ENCODE measurements around the gene NOTCH4. TPM values are rescaled to one million over a fixed set of nuclear protein-coding genes. Genes with fewer than 3 reads are reported as not detected.

The NOTCH4 gene
- total and polyA plus RNA-seq, 2 donors (not counting 3 experiments of a cell fraction or from before 2014, with no cell fraction given), result 41.7 to 114 TPM

DNA sequence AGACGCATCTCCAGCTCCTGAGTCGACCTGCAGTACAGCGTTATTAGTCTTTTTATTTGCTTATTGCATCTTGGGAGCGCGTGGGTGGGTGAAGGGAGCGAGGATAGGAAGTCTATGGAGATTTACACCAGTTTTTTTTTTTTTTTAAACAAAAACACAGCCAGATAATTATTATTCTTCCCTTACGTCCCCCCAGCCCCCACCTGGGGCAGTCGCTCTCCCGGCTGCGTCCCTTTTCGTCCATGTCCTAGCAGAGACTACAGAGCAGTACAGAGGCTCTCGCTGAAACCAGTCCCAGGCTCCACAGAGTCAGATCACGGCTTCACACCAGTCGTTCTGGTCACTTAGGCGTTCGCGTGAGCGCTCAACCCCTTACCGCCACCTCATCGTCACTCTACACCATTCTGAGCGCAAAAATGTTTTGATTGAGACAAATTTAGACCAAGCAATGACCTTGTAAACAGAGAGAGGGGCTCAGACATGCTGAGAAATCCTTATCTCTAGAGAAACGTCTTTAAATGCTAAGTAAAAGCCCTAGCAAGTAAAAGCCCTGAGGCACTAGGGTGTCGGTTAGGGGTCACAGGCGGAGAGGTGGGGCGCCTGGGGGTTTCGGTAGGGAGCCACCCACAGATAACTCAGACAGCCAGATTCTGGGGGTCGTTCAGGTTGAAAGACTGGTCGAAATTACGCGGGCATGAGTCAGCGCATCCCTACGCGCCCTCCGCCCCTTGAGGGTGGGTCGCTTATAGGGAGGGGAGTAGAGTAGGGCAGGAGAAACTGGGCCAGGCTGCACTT is 70.9 kb downstream of the NOTCH4 start:
- ChIA-PET CTCF (interaction anchor here (0.7 to 1.0 kb wide), 6 partner anchors 10 to 213 kb away, joined by 3 to 5 read pairs (median 3); no protein-coding TSS in a partner anchor), POLR2A (no interaction called here)
- peak overlapping the region; percentile 76 for H2AFZ ChIP-seq (ENCODE audit: low read depth, low read length)
- H3K36me3 ChIP-seq (ENCODE audit: control insufficient read depth in 2 of 2, extremely low read depth in 1 of 2, insufficient read depth in 2 of 2, low read length in 2 of 2), result peaks cover 0 to 5% of the 10 kb centered on the region in 2 experiments
- FAIRE-seq, result no peak
- H3K27me3 ChIP-seq (ENCODE audit: control insufficient read depth in 2 of 2, insufficient read depth in 2 of 2, low read length in 2 of 2), result peaks cover 5 to 10% of the 10 kb centered on the region in 2 experiments
- TF ChIP-seq POLR2A (IDR thresholded peaks at IDR 0.05; ENCODE audit: low read depth, low read length) (no peak), POLR2AphosphoS5 (IDR thresholded peaks at IDR 0.05; ENCODE audit: insufficient read depth, low read depth, low read length) (no peak), FOS (IDR thresholded peaks at IDR 0.05; ENCODE audit: borderline replicate concordance, insufficient read depth, low read length) (no peak), MAX (IDR thresholded peaks at IDR 0.05; ENCODE audit: insufficient read depth, insufficient read length) (no peak), EZH2 (IDR thresholded peaks at IDR 0.05; ENCODE audit: borderline replicate concordance, low read depth, low read length, severe bottlenecking) (no peak), JUN (IDR thresholded peaks at IDR 0.05; ENCODE audit: borderline replicate concordance, insufficient read depth, insufficient read length, low read depth) (no peak), GATA2 (IDR thresholded peaks at IDR 0.05; ENCODE audit: insufficient read depth, insufficient read length, low read depth, low read length) (no peak), MYC (IDR thresholded peaks at IDR 0.05; ENCODE audit: low read depth, low read length) (no peak)
- TF ChIP-seq, protein P1, sequence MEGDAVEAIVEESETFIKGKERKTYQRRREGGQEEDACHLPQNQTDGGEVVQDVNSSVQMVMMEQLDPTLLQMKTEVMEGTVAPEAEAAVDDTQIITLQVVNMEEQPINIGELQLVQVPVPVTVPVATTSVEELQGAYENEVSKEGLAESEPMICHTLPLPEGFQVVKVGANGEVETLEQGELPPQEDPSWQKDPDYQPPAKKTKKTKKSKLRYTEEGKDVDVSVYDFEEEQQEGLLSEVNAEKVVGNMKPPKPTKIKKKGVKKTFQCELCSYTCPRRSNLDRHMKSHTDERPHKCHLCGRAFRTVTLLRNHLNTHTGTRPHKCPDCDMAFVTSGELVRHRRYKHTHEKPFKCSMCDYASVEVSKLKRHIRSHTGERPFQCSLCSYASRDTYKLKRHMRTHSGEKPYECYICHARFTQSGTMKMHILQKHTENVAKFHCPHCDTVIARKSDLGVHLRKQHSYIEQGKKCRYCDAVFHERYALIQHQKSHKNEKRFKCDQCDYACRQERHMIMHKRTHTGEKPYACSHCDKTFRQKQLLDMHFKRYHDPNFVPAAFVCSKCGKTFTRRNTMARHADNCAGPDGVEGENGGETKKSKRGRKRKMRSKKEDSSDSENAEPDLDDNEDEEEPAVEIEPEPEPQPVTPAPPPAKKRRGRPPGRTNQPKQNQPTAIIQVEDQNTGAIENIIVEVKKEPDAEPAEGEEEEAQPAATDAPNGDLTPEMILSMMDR (IDR thresholded peaks at IDR 0.05; ENCODE audit: extremely low read depth in 1 of 2, insufficient read depth in 1 of 2, low read depth in 1 of 2, low read length in 2 of 2), result no peak
- DNase-seq (ENCODE audit: low read depth, low spot score), result peak; percentile 47
- intact Hi-C loops (cut with micrococcal nuclease) (no loop called here), dilution Hi-C loops (cut with MboI; ENCODE audit: extremely low pct_ligation_motif_present, low sequenced_read_pairs) (no loop called here)
- H3K27ac ChIP-seq (ENCODE audit: insufficient read depth, low read depth, low read length), result no peak overlapping the region
- H3K9ac ChIP-seq (replicated peaks; ENCODE audit: extremely low read depth, insufficient read depth, low read length), result peak overlapping the region; percentile 64
- peaks cover 4% of the 10 kb centered on the region for H3K79me2 ChIP-seq (ENCODE audit: control insufficient read depth, insufficient read depth, low read length)
- no TSS peak for BruUV-seq (replicated peaks)
- peak overlapping the region; percentile 40 for H3K4me2 ChIP-seq (ENCODE audit: insufficient read depth, low read length)
- no peaks in the 10 kb centered on the region for H3K9me1 ChIP-seq (replicated peaks; ENCODE audit: control insufficient read depth, extremely low read depth, insufficient read depth, low read length)
- peak overlapping the region in 1 of 3 experiments; percentile 71 for H3K4me3 ChIP-seq (replicated peaks in 1 of 3; ENCODE audit: insufficient read depth in 1 of 3, low read depth in 1 of 3, low read length in 3 of 3)
- H3K9me3 ChIP-seq (replicated peaks; ENCODE audit: control insufficient read depth, insufficient read depth, low read length), result no peaks in the 10 kb centered on the region
- peaks cover 24% of the 10 kb centered on the region for H3K4me1 ChIP-seq (ENCODE audit: control insufficient read depth, extremely low read depth, insufficient read depth, low read length)
- H4K20me1 ChIP-seq (replicated peaks; ENCODE audit: control insufficient read depth, extremely low read depth, insufficient read depth, low read length), result no peaks in the 10 kb centered on the region

All from endothelial cell of umbilical vein (primary cell).